Measurements from ENCODE around the gene DDX54.
"Not testable (repeated sequence)": the region's sequence is repeated elsewhere in the genome, so short reads cannot be mapped to it uniquely, and the experiment has no call there.

Gene DDX54

DNA sequence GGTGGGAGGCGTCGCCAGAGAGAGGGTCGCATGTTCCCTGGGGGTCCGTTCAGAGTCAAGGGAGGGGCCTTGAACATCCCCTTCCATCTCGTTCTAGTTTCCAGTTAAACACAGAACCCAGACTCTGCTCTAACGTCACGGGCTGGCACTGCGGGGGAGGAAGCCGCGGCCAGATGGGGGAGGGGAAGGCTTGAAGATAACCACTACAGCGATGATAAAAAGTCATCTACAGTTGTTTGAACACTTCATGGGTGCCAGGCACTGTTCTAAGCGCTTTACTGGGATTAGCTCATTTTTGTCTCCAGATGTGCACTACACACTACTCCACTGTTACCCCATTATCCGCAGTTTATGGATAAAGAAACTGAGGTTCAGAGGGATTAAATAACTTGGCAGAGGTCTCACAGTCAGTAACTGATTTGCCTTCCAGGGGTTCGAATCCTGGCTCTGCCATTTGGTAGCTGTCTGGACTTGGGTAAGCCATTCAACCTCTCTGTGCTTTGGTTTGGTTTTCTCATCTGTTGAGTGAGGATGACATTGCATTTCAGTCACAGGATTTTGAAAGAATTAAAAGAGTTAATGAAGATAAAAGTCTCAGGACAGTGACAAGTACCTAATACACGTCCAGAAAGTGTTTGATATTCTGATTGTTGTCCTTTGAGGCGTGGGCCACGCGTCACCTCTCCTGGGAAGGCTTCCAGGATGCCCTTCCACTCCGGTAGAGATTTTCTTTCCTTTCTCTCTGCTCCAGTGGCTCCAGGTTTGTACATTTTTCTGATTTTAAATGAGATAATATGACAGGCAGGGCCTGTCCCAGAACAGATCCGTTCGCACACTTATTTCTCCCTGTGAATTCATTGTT is 48.9 kb downstream of the DDX54 start:
- intact Hi-C loops (cut with DNase I): no loop called here
- DNase-seq: peak in 38 of 42 donors; percentile 33 to 92 (median 77)

DNA sequence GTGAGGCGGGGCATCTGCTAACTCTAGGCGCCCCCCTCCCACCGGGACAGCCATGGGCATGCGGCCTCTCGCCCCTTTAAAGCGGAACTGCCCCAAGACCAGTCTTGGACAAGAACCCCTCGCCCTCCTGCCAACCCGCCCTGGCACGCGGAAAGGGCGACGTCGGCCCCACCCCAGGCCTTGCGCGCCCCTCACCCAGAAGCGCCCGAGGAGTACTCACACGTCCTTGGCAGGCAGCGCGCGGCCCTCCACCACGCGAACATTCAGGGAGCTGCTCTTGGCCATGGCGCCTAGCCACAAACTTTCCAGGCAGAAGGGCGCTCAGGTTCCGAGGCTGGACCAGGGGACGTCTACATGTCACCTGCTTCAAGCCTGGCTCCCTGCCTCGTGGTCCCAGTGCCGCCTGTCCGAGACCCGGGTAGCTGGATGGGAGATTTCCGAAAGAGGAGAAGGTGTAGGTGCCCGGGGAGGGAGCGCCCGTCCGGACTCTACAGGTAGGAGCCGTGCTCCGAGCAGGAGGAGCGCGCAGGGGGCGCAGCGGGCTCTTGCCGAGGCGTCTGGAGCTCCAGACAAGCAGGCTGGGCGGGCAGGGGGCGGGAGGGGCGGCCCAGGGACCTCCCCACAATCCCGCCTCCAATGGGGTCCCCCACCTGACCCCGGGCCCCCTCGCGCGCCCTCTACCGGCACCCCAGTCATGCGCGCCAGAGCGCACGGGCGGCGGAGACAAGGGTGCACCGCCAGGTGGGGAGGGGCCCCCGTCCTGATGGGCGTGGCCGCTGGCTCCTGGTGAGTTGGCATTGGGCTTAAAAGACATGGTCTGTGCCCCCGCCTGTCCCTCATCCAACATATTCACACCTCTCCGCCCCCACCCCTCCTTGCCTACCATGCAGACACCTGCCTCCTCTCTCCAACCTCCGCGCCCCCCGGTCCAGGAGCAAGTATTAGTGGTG is 49.8 kb downstream of the DDX54 start, which contains the start of gene RASAL1:
Gene RASAL1, minus strand, starts transcription at position 584 of the 950 bp plus-strand sequence. Its CDS starts 299 bp downstream, at position 285.
- DNase-seq: peak in 40 of 42 donors; percentile 46 to 88 (median 77)
- intact Hi-C loops (cut with DNase I): no loop called here

DNA sequence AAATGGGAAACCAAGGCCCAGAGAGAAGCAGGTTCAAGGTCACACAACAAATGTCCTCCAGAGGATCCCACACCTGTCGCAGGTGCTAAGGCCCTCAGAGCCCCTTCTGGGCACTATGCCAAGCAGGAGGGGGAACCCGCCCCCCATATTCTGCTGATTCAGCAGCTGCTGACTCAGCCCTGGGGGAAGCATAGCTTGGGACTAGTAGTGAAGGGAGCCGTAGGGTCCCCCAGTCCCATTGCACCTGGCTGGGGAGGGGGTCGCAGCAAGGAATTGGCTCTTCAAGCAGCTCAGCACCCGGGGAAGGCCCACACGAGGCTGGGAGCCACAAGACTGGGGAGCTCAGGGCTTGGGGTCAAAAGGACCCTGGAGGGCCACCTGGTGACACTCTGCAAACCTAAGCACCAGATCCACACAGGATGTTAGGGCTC is 50.7 kb downstream of the DDX54 start:
- DNase-seq: peak in 2 of 42 donors; percentile 37 to 61
- intact Hi-C loops (cut with DNase I): no loop called here

DNA sequence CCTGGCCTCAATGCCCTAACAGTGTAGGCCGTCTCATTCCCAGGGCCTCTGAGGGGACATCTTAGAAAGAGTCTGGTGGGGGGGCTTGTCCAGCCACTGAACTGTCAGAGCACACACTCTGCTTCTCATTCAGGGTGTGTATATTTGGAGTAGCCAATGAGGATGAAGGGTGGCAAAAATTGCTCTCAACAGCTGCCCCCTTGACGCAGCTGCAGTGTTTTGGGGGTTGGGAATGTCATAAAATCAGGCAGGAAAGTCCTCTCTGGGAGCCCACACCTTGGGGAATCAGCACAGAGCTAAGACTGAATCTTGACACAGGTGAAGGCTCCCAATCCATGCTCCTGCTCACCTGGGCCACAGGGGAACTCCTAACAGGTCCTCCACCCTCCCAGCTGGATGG is 51.2 kb downstream of the DDX54 start:
- intact Hi-C loops (cut with DNase I): no loop called here
- DNase-seq: no peak

DNA sequence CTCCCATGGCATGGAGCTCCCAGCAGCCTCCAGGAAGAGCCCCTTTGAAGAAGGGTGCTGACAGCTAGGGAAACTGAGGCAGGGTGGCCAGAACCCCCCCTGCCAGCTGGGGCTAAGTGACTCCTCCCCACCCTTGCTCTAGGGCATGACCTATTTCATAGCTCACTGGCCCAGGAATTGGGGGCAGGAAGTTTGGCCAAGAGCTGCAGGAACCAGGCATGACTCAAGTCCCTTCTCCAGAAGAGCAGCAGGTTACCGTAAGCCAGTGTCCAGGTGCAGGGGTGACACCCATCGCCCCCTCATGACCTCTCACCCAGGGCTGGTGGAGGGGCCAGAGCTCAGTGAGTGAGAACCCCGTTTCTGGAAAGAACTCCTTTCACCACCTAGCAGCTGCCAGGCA is 51.6 kb downstream of the DDX54 start:
- intact Hi-C loops (cut with DNase I): no loop called here

DNA sequence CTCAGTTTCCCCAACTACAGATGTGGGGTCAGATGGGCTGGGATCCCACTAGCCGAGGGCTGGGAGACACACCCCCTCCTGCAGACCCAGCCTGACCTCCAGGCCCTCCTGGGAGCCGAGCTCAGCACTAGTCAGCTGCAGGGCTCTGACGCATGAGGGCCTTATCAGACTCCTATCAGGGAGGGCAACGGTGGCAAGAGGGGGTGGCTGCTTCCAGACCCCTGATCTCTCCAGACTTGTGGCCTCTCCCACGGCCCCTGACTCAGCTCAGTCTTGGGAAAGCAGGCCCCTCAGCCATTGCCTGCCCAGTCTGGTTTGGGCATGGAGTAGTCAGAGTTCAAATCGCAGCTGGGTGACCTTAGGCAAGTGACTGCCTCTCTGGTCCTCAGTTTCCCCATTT is 52.2 kb downstream of the DDX54 start:
- DNase-seq: no peak
- intact Hi-C loops (cut with DNase I): no loop called here

More for the DNA sequence above, 51.6 kb downstream of the DDX54 start:
- no peak for DNase-seq

DNA sequence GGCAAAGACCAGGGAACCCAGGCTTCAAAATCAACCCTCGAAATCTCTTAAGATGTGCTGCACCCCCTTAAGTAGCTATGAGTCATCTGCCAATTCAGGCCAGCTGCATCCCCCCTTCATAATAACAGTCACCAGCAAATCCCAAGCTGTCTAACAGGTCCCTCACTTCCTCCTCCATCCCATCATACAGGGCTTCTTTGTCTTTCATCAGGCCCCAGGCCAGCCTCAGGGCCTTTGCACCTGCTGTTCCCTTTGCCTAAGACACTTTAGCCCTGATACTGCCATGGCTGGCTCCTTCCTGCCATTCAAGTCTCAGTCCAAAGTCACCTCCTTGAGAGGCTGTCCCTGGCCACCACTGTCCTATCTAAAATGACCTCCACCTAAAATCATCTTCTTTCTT is 53.7 kb downstream of the DDX54 start:
- DNase-seq: peak in 2 of 42 donors; percentile 32 to 67
- intact Hi-C loops (cut with DNase I): no loop called here

DNA sequence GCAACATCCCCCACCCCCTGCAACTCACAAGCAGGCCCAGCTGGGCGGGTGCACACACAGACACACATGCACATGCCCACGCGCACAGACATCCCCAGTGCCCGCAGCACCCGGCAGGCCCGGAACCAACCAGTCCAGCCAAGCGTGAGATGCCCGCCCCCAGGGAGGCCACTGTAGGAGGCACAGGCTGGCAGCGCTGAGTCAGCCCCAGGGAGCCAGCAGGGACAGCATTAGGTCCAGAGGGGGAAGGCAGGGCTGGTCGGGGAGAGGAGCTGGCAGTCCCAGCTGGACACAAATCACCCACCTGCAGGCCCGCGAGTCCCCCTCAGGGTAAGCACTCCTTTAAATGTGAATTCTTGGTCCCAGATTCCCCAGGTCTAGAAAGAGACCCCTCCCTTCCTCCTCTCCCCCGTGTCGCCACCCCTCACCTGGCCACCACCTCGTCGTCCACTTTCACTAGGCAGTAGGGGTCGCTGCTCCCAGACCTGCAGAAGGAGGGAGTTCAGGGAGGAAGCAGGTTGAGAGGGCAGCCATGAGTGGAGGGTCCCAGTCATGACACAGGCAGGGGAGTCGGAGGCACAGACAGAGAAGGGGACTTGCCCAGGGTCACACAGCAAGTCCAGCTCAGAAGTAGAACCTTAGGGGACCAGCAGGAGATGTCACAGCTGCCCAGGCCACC is 54.7 kb downstream of the DDX54 start:
- DNase-seq: peak in 40 of 42 donors; percentile 23 to 89 (median 67)
- intact Hi-C loops (cut with DNase I): no loop called here

DNA sequence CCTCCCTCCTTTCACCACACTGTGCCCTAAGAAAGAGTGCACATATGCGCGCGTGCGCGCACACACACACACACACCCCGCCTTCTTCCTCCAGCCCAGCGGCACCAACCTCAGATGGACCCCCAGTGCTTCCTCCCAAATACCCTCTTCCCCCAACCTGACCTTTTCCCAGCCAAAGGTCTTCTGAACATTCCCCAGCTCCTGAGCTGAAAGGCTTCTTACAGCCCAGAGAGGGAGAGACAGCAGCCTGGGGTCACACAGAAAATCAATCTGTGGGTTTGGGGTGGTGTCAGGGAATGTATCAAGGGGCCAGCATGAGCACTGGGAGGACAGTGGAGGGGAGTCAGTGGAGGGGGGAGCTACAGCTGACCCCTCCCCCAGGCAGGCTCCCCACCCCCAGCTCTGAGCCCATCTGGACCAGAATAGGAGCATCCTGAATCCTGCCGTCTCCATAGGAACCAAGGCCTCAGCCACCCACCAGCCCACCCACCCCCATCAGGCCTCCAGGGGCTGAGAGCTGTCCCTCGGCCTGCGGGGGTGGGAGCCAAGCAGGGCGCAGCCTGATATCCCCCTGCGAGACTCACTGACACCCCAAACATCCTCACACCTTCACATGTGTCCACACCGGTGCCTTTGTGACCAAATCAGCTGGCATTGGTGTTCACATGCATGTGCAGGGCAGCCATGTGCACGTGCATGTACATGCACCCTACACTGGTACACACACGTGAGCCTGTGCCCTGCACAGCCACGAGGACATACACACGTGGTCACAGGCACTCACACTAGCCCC is 55.4 kb downstream of the DDX54 start:
- no peak for DNase-seq
- intact Hi-C loops (cut with DNase I): no loop called here

DNA sequence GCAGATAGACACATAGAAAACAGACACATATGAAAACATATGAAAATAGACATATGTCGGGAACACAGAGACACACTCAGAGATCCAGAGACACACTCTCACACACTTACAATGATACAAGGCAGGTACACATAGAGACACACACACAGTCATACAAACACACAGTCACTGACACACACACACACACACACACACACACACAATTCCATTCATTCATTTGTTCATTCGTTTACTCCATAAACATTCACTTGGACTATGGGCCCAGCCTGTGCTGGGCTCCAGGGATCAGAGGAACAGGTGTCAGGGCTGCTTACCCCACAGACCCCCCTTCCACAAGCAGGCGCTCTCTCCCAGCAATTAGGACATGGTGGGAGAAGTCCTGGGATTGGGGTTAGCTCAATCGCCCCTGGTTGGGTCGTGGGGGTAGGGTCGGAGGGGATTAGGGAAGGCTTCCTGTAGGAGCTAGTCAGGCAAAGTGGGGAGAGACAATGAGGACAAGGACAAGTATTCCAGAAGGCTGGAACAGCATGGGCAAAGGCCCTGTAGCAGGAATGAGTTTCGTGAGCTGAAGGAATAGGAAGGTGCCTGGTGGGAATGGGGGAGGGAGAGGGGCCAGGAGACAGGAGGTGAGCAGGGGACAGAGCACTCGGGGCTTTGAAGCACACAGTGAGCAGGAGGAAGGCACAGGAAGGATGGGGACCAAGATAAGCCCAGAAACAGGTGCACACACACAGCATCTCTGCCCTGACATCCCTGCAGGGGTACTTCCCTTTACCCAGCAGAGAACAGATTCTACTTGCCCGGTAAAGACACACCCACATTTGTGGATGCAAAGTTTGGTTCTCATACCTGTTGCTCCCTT is 56.2 kb downstream of the DDX54 start:
- DNase-seq: no peak
- intact Hi-C loops (cut with DNase I): no loop called here

DNA sequence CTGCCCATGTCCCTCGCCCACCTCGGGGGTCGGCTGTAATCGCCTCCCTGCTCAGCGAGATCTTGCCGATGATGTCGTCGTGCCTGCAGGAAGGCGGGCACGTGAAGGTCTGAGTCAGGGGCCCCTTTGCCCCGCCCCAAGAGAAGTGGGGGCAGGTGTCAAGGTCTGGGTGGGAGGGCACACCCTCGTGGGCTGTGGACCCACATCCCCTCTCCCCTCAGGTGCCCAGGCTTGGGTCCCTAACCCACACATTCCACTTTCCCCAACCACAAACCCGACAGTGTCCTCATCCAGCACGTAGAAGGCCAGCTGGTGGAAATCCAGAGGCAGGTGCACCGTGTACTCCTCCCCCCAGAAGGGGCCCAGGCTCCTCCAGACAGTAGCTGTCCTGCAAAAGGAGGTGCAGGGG is 57.5 kb downstream of the DDX54 start:
- no peak for DNase-seq
- intact Hi-C loops (cut with DNase I): no loop called here

DNA sequence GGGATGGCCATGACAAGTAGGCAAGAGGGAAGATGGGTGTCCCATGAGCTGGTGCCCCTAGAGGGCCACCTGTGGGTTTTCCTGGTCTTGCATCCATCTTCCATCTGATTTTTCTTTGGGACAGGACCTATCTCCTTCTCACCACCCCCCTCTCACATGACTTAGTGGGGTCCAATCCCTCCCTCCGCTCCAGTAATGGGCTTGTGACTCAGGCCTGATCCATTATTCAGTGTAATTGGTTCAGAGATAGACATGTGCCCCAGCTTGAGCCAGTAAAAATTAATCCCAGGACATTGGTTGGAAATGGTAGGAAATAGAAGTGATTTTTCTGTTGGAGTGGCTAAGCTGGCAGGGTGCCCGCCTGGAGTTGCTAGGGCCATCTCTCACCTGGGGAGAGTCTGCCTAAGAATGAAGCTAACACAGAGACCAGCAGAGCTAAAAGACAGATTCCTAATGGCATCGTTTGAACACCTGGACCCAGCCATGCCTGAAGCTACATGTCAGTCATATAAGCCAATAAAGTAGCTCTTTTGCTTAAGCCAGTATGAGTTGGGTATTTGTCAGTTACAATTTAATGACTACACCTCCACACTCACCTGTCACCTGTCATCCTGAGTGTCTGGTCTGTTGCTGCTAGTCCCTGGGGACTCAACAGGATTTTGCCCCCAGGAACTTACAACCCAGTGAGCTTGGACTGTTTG is 64.5 kb downstream of the DDX54 start:
- intact Hi-C loops (cut with DNase I): no loop called here
- peak in 8 of 42 donors; percentile 23 to 56 (median 40) for DNase-seq

DNA sequence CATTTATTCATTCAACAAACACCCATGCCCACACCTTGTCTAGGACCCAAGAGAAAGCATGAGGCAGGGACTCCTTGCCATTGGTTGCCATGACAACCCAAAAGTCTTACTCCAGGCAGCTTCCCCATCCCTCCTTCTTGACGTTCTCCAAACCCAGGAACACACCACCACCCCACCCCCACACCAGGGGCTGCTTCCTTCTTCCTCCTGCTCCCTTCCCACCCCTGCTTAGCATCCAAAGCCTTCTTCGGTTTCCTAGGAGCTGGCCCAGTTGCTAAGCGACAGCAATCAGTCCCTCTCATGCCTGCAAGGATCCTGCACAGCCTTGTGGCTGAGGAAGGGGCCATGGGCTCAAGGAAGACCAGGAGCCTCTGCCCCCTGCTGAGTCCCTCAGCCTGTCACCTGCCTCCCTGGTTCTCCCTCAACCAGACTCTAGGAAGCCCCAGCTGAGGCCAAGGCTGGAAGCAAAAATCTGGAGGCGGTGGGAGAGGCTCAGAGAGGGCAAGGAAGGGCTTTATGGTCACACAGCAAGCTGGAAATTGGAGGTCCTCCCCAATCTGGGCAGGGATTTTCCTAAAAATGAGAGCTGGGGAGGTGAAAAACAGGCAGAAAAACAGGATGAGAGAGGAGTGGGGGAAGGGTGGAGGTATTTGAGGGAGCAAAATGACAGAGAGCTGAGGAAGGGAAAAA is 65.2 kb downstream of the DDX54 start:
- intact Hi-C loops (cut with DNase I): no loop called here
- DNase-seq: peak; percentile 50 to 96 (median 82)

DNA sequence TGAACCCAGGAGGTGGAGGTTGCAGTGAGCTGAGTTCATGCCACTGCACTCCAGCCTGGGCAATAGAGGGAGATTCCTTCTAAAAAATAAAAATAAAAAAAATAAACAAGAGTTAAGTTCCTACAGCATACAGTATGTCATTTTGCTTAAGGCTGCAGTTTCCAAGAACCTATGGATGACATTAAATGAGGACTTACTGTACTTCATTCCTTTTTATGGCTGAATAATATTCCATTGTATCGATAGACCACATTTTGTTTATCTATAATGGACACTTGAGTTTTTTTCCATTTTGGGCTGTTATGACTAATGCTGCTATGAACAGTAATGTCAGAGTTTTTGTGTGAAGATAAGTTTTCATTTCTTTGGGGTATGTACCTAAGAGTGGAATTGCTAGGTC is 67.1 kb downstream of the DDX54 start:
- no peak for DNase-seq
- intact Hi-C loops (cut with DNase I): no loop called here

DNA sequence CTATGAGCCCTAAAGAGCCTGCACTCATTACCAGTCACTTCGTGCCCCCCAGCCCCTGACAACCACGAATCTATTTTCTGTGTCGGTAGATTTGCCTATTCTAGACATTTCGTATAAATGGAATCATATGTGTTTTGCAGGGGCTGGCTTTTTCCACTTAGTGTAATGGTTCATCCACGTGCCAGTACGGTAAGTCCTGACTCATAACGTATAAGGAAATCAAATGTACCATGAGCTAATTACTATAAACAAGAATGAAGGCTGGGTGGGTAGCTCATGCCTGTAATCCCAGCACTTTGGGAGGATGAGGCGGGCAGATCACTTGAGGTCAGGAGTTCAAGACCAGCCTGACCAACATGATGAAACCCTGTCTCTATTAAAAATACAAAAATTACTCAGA is 67.6 kb downstream of the DDX54 start:
- DNase-seq; intact Hi-C loops (cut with DNase I): not testable (repeated sequence)

DNA sequence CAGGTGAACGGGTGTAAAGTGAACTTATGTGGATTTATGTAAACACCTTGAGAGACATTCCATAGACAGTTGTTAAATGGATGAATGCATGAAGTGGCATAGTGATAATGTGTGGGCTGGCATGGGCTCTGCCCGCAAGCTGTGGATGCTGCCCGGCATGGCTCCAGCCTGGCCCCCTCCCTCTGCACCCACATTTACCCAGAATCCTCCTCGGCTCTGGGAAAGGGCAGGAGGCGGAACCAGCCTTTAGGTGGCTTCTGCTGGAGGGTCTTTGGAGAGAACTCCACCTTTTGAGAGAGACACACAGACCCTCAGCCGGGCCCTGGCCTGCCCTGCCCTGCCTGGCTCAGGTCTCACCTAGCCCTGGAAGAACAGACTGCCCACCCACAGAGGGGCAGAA is 68.4 kb downstream of the DDX54 start:
- peak in 18 of 42 donors; percentile 2 to 76 (median 54) for DNase-seq
- intact Hi-C loops (cut with DNase I): no loop called here

All from head of caudate nucleus (tissue), 42 donors.